HepG2 (cell line): ENCODE data around the gene RABL6. TPM values are rescaled to one million over a fixed set of nuclear protein-coding genes. Genes with fewer than 3 reads are reported as not detected.

Experiments used
- BCL6 ChIP-seq: IDR thresholded peaks from 2 replicates; pipeline ENCODE4 v1.6.1; 2016; ENCODE audit warnings: missing genetic modification reagents, missing compliant biosample characterization
- CCAR2 ChIP-seq: fragments of 200-400 bp; formaldehyde crosslinking; optimal IDR thresholded peaks from 2 replicates; pipeline ENCODE3; 2018; ENCODE audit warnings: low read depth, mild to moderate bottlenecking, low read length, moderate library complexity
- HCFC1 ChIP-seq: fragments of 150-350 bp; IDR thresholded peaks from 2 replicates; pipeline ENCODE4 v1.6.1; 2014; ENCODE audit warnings: low read depth, low read length
- KAT2B ChIP-seq: fragments of 150-350 bp; IDR thresholded peaks from 2 replicates; pipeline ENCODE4 v1.6.1; 2014; ENCODE audit warnings: low read depth, low read length, borderline replicate concordance
- KDM5A ChIP-seq: fragments of 200-600 bp; sonication (generic); IDR thresholded peaks from 2 replicates; pipeline ENCODE4 v1.7.0; 2018; ENCODE audit warnings: antibody characterized with exemption, mild to moderate bottlenecking, low read length, borderline replicate concordance
- MED13 ChIP-seq: sonication (generic); formaldehyde crosslinking; IDR thresholded peaks from 2 replicates; pipeline ENCODE4 v1.5.0; 2020; ENCODE audit warnings: missing genetic modification reagents
- NFYB ChIP-seq: sonication (generic); formaldehyde crosslinking; IDR thresholded peaks from 2 replicates; pipeline ENCODE4 v1.4.0; 2020; ENCODE audit warnings: missing genetic modification reagents
- PHF8 ChIP-seq: sonication (generic); formaldehyde crosslinking; IDR thresholded peaks from 2 replicates; pipeline ENCODE4 v1.5.0; 2020; ENCODE audit warnings: missing genetic modification reagents
- SIX4 ChIP-seq: sonication (generic); formaldehyde crosslinking; IDR thresholded peaks from 2 replicates; pipeline ENCODE4 v1.4.0; 2020; ENCODE audit warnings: missing genetic modification reagents
- ZFP62 ChIP-seq: sonication (generic); formaldehyde crosslinking; IDR thresholded peaks from 2 replicates; pipeline ENCODE4 v1.4.0; 2020; ENCODE audit warnings: missing genetic modification reagents
- ZFYVE20 ChIP-seq: sonication (generic); formaldehyde crosslinking; IDR thresholded peaks from 2 replicates; pipeline ENCODE4 v1.8.0; 2023; ENCODE audit warnings: low read depth, mild to moderate bottlenecking, moderate library complexity, missing genetic modification reagents, borderline replicate concordance
- ZNF264 ChIP-seq: sonication (generic); formaldehyde crosslinking; IDR thresholded peaks from 2 replicates; pipeline ENCODE4 v1.4.0; 2020; ENCODE audit warnings: missing genetic modification reagents
- ZNF34 ChIP-seq: sonication (generic); formaldehyde crosslinking; IDR thresholded peaks from 2 replicates; pipeline ENCODE4 v1.4.0; 2020; ENCODE audit warnings: mild to moderate bottlenecking, missing genetic modification reagents, borderline replicate concordance
- ZNF501 ChIP-seq: sonication (generic); formaldehyde crosslinking; IDR thresholded peaks from 2 replicates; pipeline ENCODE4 v1.5.1; 2020; ENCODE audit warnings: mild to moderate bottlenecking, moderate library complexity, missing genetic modification reagents
- ZNF569 ChIP-seq: sonication (generic); formaldehyde crosslinking; IDR thresholded peaks from 2 replicates; pipeline ENCODE4 v1.5.0; 2020; ENCODE audit warnings: mild to moderate bottlenecking, missing genetic modification reagents, moderate library complexity, borderline replicate concordance
- ZNF737 ChIP-seq: sonication (generic); formaldehyde crosslinking; IDR thresholded peaks from 2 replicates; pipeline ENCODE4 v1.5.0; 2020; ENCODE audit warnings: missing genetic modification reagents, mild to moderate bottlenecking, borderline replicate concordance
- polyA plus RNA-seq, 8 experiments: library from polyadenylated mRNA; depleted of rRNA in 3 of 8; stranded (reverse) in 7 of 8; unstranded in 1 of 8; fragments of >200 nt; fragmentation: Illumina TruSeq in 4 of 8; extraction: Trizol in 4 of 8; gene quantifications; 2 replicates each; pipeline versions ENCODE4 v1.2.1 to v1.2.3, GENCODE V29; 2011 to 2016; ENCODE audit warnings: low read depth in 4 of 8, missing spikeins in 1 of 8, mixed read lengths in 1 of 8; ENCODE audit not compliant: insufficient read depth in 1 of 8
- total RNA-seq, 5 experiments: library from RNA; depleted of rRNA; stranded (reverse); fragments of >200 nt; fragmentation: Illumina TruSeq; extraction: Trizol; gene quantifications; 2 replicates each; pipeline ENCODE4 v1.2.3, GENCODE V29; 2016; ENCODE audit warnings: low read depth in 1 of 5
- TF ChIP-seq, protein P1 (sequence below): sonication (generic); formaldehyde crosslinking; conservative IDR thresholded peaks from 2 replicates; pipeline ENCODE4 v1.8.0; 2022; ENCODE audit warnings: mild to moderate bottlenecking, moderate library complexity, missing genetic modification reagents
- TF ChIP-seq, protein P2 (sequence below): sonication (generic); formaldehyde crosslinking; IDR thresholded peaks from 2 replicates; pipeline ENCODE4 v1.8.1; 2023; ENCODE audit warnings: mild to moderate bottlenecking, missing genetic modification reagents, borderline replicate concordance
- TF ChIP-seq, protein P3 (sequence below): sonication (generic); formaldehyde crosslinking; IDR thresholded peaks from 2 replicates; pipeline ENCODE4 v1.4.0; 2020; ENCODE audit warnings: missing genetic modification reagents
- TF ChIP-seq, protein P4 (sequence below): sonication (generic); formaldehyde crosslinking; IDR thresholded peaks from 2 replicates; pipeline ENCODE4 v1.8.0; 2022; ENCODE audit warnings: mild to moderate bottlenecking, missing genetic modification reagents; ENCODE audit not compliant: insufficient replicate concordance
- TF ChIP-seq, protein P5 (sequence below): sonication (generic); formaldehyde crosslinking; IDR thresholded peaks from 2 replicates; pipeline ENCODE4 v1.5.1; 2020; ENCODE audit warnings: mild to moderate bottlenecking, missing genetic modification reagents

The RABL6 gene
- total and polyA plus RNA-seq, 2 of the 13 experiments (the other 11 are each of a cell fraction or from before 2014, with no cell fraction given) = 81.5 to 125 TPM

DNA sequence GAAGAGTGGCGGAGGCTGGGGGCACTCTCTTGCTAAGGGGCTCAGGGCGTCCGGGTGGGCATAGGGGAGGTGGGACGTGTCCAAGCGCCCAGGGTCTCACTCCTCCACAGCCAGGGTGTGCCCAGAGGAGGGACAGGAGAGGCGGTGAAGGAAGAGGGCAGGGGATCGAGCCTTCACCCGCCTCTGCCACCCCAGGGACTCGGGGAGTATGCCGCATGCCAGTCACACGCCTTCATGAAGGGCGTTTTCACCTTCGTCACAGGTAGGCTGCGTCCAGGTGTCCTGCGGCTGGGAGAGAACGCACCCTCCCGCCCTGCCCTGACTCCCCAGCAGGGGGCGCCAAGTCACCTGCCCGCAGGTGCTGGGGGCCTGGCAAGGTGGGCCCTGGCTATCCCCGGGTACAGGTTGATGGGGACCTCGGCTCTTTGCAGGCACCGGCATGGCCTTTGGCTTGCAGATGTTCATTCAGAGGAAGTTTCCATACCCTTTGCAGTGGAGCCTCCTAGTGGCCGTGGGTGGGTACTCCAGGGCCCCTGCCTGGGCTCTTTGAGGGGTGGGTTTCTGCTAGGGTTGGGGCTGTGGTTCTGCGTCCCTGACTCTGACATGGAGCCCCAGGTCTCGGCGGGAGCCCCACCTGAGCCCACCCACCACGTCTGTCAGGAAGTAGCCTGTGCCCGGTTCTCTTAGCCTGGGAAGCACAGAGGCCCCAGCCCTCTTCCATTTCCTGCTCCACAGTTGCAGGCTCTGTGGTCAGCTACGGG, 16.1 kb upstream of the RABL6 start (continued):
- TF ChIP-seq, protein P1, sequence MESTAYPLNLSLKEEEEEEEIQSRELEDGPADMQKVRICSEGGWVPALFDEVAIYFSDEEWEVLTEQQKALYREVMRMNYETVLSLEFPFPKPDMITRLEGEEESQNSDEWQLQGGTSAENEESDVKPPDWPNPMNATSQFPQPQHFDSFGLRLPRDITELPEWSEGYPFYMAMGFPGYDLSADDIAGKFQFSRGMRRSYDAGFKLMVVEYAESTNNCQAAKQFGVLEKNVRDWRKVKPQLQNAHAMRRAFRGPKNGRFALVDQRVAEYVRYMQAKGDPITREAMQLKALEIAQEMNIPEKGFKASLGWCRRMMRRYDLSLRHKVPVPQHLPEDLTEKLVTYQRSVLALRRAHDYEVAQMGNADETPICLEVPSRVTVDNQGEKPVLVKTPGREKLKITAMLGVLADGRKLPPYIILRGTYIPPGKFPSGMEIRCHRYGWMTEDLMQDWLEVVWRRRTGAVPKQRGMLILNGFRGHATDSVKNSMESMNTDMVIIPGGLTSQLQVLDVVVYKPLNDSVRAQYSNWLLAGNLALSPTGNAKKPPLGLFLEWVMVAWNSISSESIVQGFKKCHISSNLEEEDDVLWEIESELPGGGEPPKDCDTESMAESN = peak; percentile 50; the same call in 1 of the 2 replicates
- TF ChIP-seq ZFYVE20 (CRISPR knock-in tag) (no peak; the same call in 1 of the 2 replicates), MED13 (CRISPR knock-in tag) (no peak), PHF8 (CRISPR knock-in tag) (peak; percentile 50), ZFP62 (no peak), KAT2B (no peak), ZNF34 (no peak), BCL6 (CRISPR knock-in tag) (no peak), KDM5A (peak; percentile 49; the same call in 1 of the 2 replicates), CCAR2 (no peak), ZNF264 (no peak), ZNF737 (CRISPR knock-in tag) (no peak), ZNF569 (CRISPR knock-in tag) (0 out of 2 replicates have a peak, but pooled peaks have one; percentile 54), SIX4 (CRISPR knock-in tag) (no peak), HCFC1 (no peak), NFYB (CRISPR knock-in tag) (no peak), ZNF501 (CRISPR knock-in tag) (no peak)
- TF ChIP-seq, protein P2, sequence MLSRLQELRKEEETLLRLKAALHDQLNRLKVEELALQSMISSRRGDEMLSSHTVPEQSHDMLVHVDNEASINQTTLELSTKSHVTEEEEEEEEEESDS (CRISPR knock-in tag) = no peak
- TF ChIP-seq, protein P3, sequence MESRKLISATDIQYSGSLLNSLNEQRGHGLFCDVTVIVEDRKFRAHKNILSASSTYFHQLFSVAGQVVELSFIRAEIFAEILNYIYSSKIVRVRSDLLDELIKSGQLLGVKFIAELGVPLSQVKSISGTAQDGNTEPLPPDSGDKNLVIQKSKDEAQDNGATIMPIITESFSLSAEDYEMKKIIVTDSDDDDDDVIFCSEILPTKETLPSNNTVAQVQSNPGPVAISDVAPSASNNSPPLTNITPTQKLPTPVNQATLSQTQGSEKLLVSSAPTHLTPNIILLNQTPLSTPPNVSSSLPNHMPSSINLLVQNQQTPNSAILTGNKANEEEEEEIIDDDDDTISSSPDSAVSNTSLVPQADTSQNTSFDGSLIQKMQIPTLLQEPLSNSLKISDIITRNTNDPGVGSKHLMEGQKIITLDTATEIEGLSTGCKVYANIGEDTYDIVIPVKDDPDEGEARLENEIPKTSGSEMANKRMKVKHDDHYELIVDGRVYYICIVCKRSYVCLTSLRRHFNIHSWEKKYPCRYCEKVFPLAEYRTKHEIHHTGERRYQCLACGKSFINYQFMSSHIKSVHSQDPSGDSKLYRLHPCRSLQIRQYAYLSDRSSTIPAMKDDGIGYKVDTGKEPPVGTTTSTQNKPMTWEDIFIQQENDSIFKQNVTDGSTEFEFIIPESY = peak; percentile 7; the same call in 1 of the 2 replicates
- TF ChIP-seq, protein P4, sequence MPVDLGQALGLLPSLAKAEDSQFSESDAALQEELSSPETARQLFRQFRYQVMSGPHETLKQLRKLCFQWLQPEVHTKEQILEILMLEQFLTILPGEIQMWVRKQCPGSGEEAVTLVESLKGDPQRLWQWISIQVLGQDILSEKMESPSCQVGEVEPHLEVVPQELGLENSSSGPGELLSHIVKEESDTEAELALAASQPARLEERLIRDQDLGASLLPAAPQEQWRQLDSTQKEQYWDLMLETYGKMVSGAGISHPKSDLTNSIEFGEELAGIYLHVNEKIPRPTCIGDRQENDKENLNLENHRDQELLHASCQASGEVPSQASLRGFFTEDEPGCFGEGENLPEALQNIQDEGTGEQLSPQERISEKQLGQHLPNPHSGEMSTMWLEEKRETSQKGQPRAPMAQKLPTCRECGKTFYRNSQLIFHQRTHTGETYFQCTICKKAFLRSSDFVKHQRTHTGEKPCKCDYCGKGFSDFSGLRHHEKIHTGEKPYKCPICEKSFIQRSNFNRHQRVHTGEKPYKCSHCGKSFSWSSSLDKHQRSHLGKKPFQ (CRISPR knock-in tag) = peak; percentile 55
- TF ChIP-seq, protein P5, sequence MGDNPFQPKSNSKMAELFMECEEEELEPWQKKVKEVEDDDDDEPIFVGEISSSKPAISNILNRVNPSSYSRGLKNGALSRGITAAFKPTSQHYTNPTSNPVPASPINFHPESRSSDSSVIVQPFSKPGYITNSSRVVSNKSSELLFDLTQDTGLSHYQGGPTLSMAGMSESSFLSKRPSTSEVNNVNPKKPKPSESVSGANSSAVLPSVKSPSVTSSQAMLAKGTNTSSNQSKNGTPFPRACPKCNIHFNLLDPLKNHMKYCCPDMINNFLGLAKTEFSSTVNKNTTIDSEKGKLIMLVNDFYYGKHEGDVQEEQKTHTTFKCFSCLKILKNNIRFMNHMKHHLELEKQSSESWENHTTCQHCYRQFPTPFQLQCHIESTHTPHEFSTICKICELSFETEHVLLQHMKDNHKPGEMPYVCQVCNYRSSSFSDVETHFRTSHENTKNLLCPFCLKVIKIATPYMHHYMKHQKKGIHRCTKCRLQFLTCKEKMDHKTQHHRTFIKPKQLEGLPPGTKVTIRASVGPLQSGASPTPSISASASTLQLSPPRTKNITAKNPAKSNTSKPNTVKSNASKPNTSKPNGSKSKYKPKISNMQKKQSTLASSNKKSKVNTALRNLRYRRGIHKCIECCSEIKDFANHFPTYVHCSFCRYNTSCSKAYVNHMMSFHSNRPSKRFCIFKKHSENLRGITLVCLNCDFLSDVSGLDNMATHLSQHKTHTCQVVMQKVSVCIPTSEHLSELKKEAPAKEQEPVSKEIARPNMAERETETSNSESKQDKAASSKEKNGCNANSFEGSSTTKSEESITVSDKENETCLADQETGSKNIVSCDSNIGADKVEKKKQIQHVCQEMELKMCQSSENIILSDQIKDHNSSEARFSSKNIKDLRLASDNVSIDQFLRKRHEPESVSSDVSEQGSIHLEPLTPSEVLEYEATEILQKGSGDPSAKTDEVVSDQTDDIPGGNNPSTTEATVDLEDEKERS (CRISPR knock-in tag) = peak; percentile 81; the same call in 1 of the 2 replicates
